HG03045 (cell line): ENCODE results near the gene SH3YL1.
A peak's percentile ranks its signal among the peaks of the same experiment; 100 is the strongest.

ENCODE experiments used
- ATAC-seq: cut with Tn5 transposase; IDR thresholded peaks from one replicate; pipeline ENCODE4 v1.9.1; 2021; ENCODE audit warnings: mild to moderate bottlenecking, moderate library complexity; ENCODE audit not compliant: unreplicated experiment

Gene SH3YL1

GRCh38 chr2:282371-283263 is 18.8 kb upstream of the SH3YL1 start:
- no peak for ATAC-seq

DNA sequence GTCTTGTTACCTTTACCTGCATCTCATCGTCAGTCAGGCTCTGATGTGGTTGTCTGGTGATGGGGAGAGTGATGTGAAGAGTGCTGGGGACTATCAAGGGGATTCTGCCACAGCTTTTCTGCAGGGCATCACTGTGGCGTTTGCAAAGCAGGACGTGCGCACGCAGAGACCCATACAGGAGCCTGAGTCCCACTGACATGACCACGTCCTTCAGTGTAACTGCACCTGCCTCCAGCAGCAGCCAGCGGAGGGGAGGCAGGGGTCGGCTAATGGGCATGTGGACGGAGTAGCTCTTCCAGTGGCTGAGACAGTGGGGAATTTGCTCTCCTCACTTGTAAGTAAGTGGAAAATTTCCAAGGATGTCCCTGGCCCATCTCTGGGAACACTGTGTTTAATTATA is 17.5 kb upstream of the SH3YL1 start:
- no peak for ATAC-seq

GRCh38 chr2:280650-281110 is 16.8 kb upstream of the SH3YL1 start:
- no peak for ATAC-seq

GRCh38 chr2:279956-280649 is 16.3 kb upstream of the SH3YL1 start:
- no peak for ATAC-seq

GRCh38 chr2:279366-279765 is 15.5 kb upstream of the SH3YL1 start:
- ATAC-seq = no peak

GRCh38 chr2:278927-279320 is 15.1 kb upstream of the SH3YL1 start:
- no peak for ATAC-seq

DNA sequence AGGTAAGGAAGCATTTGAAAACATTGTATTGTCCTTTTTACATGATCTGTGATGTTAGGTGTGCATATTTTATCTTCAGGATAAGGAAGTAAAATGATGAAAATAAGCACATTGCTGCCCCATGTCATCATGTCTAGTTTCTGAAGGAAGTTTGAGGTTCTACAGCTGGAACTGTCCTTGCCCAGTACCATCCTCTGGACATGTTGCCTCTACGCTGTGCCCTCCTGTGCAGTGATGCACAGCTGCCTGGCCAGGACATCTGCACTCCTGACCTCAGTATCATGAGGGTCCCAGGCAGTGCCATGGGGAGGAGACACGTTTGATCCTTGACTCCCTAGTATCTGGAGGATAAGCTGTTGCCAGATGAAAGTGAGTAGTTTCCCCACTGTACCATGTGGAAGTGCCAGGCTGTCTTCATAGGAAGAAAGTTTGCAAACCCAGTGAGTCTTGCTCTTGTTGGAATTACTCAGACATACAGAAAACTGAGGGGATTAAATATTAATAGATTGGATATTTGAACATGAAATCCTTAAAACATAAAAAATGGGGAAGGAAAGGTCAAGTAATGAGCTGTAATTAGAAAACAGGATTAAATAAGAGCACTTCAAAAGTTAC is 14.6 kb upstream of the SH3YL1 start:
- ATAC-seq = no peak

- peak; percentile 88 for ATAC-seq
Observed at GRCh38 chr2:275466-275865, 11.6 kb upstream of the SH3YL1 start.

- no peak for ATAC-seq
Observed at GRCh38 chr2:274503-274902, 10.7 kb upstream of the SH3YL1 start.

- ATAC-seq = no peak
Observed at GRCh38 chr2:273333-273732, 9.5 kb upstream of the SH3YL1 start.

DNA sequence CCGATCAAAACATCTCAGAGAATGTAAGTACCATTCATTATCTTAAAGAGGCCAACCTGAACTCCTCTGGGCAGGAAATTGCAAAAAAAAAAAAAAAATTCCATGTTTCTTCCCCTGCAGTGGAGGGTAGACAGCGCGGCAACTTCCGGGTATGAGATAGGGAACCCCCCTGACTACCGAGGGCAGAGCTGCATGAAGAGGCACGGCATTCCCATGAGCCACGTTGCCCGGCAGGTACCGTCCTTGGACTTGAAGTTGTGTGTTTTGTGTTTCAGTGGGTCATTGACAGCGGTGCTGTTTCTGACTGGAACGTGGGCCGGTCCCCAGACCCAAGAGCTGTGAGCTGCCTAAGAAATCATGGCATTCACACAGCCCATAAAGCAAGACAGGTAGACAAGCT is 8.1 kb upstream of the SH3YL1 start:
- ATAC-seq = no peak

DNA sequence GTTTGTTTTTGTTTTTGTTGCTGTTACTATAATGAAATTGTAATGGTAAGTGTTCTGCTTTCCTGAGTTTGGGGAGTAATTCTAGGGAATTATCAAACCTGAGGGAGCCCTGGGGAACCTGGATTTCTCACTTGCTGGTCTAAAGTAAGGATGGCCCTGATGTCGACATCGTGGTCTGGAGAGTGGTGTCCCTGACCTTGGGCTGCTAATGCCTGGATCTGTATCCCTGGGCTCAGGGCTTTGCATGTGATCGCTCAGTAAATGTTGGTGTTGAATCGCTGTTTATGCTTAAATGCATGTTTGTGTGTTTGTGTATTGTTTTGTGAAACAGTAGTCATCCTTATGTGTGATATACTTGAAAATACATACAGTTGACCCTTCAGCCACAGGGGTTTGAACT is 7.0 kb upstream of the SH3YL1 start:
- ATAC-seq = no peak

- no peak for ATAC-seq
Observed at GRCh38 chr2:269356-270030, 5.7 kb upstream of the SH3YL1 start.

DNA sequence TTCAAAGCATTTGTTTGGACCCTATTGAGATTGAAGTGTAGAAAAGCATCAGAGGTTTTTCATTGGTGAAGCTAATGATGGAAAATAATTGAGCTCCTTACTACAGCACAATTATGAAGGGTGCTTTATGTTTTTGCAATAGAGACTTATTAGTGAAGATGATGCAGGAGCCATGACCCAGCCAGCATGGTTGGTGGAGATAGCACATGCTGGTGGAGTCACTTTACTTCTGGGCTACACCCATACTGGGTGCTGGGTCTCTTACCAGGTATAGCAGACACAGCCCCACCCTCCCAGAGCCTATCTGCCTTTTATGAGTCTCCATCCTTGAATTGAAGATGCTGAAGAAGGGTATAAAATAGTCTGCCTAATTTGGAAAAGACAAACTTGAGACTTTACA is 4.5 kb upstream of the SH3YL1 start:
- no peak for ATAC-seq

DNA sequence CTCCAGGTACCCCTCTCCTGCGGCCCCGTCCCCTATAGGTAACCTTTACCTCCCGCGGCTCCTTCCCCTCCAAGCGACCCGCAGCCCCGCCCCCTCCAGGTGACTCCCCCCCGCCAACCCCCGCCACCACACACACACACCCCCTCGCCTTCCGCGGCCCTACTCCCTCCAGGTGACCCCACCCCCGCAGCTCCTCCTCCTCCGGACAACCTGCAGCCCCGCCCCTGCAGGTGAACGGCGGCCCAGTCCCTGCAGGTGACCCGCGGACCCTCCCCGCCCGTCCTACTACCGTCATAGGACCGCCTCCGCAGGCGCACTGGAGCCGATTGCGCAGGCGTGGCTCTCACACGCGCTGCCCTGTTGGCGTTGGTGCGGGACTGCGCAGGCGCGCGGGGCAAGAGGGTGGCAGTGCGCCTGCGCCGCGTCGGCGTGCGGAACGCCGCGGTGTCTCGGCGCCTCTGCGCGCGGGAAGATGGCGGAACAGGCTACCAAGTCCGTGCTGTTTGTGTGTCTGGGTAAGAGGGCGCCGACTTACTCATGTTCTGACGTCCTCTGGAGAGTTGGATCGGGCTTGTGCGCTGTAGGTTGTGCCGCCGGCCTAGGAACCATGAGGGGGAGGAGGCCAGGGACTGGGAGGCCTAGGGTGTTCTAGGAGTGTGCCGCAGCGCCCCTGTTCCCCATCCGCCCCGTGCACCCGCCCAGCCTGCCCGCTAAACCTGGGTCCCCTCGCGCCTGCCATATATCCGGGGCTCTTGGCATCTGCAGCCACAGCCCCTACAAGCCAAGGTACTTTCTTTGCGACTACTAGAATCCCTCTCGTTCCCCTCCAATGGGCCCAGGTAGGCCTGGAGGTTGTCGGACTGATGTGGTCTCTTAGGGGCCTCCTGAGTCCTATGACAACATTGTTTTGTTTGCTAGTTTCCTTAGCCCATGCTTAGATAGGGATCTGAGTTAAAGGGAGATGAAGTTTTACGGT is 949 bp upstream of the SH3YL1 start, which contains the start of gene ACP1:
Gene ACP1 (plus strand): TSS at position 455 of the 976 bp plus-strand sequence. CDS start 18 bp downstream, at position 473.
- ATAC-seq = peak; percentile 86

DNA sequence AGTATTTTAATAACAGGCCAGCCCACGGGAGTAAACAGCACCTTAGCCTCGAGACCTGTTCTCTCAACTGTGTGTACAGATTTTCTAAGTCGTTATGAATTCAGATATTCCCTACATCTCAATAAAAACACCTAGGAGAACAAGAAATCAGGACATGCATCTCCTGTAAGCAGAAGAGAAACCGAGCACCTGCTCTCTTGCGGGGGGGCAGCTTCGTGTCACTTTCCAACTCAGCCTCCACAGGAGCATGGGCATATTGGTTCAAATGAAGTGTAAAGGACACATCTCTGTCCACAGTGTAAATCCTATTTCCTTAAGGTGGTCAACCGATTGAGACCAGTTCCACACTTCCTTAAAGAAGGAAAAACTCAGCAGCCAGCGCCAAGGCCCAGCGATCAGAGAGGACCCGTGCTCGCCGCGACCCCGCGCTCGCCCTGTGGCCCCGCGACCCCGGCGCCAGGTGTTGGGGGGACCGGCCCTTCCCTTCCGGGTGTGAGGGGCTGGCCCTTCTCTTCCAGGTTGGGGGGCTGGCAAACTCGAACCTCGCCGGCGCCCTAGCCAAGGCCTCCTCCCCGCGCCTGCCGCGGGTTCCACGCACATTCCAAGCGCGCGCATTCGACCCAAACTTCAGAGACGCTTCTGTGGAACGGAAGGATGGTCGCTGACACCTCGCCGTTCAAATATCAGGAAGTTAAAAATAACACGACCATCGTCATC is 652 bp downstream of the SH3YL1 start:
- ATAC-seq = no peak

DNA sequence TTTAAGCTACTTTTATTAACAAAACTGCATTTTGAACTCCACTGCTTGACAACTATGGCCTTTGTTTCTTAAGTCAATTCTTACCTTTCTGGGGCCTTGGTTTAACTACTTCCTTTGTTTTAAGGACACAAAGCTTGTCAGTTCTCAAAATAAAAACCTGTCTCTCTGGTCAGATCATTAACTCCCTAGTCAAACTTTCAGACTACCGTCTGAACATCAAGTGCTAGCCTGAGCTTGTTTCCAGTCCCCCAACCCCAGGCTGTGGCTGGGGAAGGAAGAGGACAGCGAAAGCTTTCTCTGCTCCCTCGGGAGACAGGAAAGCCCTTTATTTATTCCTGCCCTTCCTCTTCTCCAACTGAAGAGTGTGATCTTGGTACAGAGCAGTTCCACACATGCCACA is 1.7 kb downstream of the SH3YL1 start:
- no peak for ATAC-seq

DNA sequence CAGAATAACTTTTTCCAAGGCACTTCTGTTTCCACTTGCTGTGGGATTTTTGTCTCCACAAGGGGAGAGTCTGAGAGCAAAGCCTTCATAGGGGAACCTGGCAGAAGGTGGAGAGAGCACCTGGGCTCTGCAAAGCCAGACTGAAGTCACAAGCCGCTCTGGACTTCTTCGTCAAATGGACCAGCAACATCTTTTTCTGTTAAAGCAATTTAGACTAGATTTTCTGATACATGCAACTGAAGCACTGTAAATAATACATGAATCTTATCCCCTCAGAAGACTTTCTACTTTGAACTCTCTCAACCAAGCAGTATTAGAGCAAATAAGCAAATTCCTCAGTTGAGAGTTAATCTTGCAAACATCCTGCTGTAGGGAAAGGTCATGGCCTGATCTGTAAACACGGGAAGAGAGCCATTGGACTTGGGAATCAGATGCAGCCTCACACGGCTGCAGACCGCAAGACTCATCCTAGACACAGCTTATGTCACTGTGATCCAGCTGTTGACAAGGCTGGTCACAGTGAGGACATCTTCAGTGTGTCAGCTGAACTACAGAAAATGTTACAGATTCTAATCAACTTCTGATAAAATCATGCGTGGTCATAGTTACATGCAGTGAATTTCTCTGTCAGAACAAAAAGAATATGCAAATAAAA is 3.2 kb downstream of the SH3YL1 start:
- ATAC-seq = no peak
